HG03558 (cell line): ENCODE data around the gene FERMT3.
"Not testable (repeated sequence)": the region's sequence is repeated elsewhere in the genome, so short reads cannot be mapped to it uniquely, and the experiment has no call there.

Source experiments
- ATAC-seq: cut with Tn5 transposase; IDR thresholded peaks from one replicate; pipeline ENCODE4 v1.9.1; 2021; ENCODE audit warnings: moderate number of reproducible peaks; ENCODE audit not compliant: unreplicated experiment; ENCODE audit errors: extremely low read depth

Gene FERMT3

GRCh38 chr11:64206457-64207255, at the start of gene FERMT3:
Gene FERMT3, plus strand, starts transcription at chr11:64206721. Its CDS starts 644 bp downstream, at chr11:64207365.
- ATAC-seq: no peak

DNA sequence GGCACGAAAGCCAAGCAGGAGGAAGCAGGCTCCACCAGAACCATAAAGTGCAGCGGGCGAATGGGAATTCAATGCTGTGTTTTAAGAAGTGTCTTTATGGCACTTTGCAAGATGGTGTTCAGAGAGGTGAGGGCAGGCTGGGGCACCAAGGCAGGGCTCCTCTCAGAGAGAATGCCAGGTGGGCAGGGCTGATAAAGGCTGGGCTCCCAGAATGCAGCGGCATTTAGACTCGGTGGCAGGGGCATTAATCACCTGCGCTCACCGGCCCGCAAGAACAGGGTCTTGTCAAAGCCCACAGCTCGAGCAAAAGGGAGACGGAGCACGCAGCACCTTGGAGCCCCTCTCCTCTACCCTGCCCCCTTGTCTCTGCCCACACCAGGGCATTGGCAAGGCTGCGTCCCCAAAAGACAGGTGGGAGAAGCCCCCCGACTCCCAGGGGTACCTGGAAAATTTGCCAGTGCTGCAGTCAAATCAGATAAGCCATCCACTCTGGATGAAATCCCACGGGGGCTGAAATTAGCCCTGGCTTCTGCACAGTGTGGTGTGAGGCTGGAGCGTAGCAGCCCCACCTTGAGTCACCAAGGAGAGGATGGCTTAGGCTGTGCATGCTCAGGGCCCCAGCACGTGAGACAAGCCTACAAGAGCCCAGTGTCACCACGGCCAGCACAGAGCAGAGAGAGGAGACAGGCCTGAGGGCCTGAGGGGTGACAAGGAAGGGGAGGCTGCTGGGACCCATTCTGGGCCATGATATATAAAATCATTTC, 48.7 kb upstream of the FERMT3 start:
- ATAC-seq: no peak

GRCh38 chr11:64161037-64161436, 45.5 kb upstream of the FERMT3 start:
- ATAC-seq: no peak

DNA sequence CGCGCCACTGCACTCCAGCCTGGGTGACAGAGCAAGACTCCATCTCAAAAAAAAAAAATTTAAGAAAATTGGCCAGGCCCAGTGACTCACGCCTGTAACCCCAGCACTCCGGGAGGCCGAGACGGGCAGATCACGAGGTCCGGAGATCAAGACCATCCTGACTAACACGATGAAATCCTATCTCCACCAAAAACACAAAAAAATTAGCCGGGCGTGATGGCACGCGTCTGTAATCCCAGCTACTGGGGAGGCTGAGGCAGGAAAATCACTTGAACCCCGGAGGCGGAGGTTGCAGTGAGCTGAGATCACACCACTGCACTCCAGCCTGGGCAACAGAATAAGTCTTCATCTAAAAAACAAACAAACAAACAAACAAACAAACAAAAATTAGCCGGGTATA, 43.8 kb upstream of the FERMT3 start:
- not testable (repeated sequence) for ATAC-seq

- ATAC-seq: no peak
Measured at GRCh38 chr11:64163951-64164350, 42.6 kb upstream of the FERMT3 start.

DNA sequence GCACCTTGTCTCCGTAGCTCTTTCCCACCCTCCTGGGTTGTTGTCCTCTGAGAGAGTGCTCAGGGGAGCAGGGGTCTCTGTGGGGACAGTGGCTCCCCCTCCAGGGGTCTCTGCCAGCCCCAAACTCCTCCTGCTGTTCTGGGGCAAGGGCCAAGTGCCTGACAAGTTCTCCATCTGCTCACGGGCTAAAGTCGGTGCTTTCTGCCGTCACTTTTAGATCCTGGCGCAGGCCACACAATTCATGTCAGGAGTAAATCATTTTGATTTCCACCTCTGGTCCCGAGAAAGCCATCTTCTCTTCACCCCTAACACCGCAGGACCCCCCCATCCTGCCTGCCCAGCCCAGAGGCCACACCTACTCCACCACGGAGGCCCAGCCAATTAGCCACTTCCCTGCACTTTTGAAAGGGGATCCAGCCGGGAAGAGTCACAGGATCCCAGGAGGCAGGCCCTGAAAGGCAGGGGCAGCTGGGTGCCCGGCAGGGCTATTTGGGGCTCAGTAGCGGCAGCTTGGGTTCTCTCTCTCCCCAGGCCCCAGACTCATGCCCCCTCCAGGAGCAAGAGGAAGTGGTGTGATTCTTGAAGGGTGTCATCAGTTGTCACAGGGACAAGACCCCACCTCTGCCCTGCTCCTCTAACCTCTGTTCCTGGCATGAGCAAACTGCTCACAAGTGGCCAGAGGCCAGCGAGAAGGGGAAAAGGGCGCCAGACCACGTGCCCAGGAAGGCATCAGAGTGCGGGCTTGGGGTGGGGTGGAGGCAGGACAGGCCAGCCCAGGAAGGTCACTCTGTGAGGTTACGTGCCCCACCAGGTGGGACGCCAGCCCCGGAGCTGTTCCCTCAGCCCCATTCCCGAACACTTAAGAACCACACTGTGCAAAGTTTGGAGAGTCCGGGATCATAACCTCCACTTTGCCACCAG, 41.9 kb upstream of the FERMT3 start:
- ATAC-seq: no peak

- no peak for ATAC-seq
Measured at GRCh38 chr11:64165481-64165841, 41.1 kb upstream of the FERMT3 start.

GRCh38 chr11:64165842-64166635, 40.5 kb upstream of the FERMT3 start, which contains the start of gene MACROD1:
Gene MACROD1, minus strand, starts transcription at chr11:64166113. Its CDS starts 119 bp downstream, at chr11:64165994.
- ATAC-seq: no peak

DNA sequence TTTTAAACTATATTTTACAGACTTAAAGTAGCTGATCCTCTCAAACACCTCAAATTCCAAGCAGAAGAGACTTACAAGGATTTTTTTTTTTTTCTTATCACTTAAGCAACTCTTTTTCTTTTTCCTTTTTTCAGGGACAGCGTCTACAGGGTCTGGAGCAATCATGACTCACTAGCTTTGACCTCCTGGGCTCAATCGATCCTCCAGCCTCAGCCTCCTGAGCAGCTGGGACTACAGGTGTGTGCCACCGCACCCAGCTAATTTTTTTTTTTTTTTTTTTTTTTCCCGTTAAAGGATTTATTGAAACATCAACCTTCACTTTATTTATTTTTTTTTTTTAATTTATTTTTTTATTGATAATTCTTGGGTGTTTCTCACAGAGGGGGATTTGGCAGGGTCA, 36.1 kb upstream of the FERMT3 start:
- no peak for ATAC-seq

DNA sequence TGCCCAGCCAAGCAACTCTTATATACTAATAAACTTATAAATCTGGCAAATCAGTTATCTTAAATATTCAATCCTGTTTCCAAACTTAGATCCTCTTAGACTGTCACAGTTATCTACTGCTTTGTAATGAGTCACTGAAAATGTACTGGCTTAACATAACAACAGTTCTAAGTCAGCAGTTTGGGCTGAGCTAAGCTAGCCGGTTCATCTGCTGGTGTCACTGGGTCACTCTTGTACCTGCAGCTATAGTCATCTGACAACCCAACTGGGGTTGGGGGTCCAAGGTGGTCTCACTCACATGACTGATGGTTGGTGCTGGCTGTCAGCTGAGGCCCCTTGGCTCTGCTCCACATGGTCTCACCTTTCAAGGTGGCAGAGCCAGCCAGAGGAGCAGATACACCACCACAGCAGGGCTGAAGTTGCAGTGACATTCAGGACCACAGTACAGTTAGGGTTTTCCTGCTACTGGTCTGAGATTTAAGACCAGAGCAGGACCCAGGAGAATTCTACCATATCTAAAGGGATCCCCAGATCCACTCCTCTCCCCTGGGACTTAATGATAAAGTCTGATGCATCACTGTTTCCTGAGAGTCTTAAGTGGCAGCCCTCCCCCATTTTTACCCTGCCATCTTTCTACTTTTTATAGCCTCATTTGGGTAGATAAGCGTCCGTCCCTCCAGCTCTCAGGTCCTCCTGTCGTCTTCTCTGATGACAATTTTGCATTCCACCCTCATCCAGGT, 32.7 kb upstream of the FERMT3 start:
- no peak for ATAC-seq

GRCh38 chr11:64176751-64177150, 29.8 kb upstream of the FERMT3 start:
- no peak for ATAC-seq

DNA sequence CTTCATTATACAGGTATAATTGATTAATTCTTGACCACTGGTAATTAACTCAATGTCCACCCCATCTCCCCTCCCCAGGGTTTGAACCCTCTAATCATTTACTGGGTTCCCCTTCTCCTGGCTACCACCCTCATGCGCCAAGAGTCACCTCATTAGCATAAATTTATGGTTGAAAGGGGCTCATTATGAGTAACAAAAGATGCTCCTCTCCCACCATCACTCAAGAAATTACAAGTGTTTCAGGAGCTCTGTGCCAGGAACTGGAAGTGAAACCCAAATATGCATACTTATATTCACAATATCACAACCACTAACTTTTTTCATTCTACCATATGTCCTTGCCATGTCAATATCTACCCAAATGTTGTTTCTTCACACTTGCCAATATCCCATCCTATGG, 28.3 kb upstream of the FERMT3 start:
- no peak for ATAC-seq

DNA sequence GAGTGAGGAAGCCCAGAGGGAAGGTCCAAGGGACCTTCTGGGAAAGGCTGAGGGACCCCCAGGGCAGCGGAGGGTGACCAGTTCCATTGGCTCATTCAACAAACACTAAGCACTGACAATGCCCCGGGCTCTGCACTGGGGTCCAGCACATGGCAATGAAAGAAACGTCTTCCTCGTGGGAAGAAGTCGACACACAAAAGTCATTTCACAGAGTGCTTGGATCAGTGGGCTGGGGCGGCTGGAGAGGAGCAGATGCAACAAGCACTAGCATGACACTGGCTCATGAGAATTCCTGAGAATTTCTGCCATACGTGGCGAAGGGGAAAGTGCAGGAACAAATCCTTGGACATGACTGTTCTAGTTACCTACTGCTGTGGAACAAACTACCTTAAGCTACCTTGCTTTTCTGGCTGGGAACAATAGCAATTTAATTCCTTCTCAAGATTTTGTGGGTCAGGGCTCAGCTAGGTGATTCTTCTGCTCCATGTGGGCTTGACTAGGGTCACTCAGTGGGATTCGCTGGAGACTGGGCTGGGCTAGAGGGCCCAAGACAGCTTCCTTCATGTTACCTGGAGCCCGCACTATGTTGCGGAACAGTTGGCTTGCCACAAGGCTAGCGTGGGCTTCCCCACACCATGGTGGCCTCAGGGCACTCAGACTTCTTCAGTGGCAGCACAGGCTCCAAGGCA, 27.4 kb upstream of the FERMT3 start:
- ATAC-seq: no peak

DNA sequence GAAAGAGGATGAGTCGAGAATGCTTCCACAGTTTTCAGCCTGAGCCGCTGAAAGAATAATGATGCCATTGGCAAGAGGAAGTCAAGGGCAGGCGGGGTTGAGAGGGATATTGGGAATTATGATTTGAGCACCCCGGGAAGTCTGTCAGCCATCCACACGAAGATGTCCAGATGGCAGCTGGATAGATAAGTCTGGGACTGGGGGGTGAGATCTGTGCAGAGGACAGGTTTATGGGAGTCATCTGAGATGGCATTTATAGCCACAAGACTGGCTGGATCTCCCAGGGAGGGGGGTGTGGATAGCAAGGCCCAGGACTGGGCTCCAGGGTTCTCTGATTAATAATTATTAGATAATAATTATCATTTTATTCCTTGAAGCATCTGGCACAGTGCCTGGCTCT, 25.6 kb upstream of the FERMT3 start:
- no peak for ATAC-seq

DNA sequence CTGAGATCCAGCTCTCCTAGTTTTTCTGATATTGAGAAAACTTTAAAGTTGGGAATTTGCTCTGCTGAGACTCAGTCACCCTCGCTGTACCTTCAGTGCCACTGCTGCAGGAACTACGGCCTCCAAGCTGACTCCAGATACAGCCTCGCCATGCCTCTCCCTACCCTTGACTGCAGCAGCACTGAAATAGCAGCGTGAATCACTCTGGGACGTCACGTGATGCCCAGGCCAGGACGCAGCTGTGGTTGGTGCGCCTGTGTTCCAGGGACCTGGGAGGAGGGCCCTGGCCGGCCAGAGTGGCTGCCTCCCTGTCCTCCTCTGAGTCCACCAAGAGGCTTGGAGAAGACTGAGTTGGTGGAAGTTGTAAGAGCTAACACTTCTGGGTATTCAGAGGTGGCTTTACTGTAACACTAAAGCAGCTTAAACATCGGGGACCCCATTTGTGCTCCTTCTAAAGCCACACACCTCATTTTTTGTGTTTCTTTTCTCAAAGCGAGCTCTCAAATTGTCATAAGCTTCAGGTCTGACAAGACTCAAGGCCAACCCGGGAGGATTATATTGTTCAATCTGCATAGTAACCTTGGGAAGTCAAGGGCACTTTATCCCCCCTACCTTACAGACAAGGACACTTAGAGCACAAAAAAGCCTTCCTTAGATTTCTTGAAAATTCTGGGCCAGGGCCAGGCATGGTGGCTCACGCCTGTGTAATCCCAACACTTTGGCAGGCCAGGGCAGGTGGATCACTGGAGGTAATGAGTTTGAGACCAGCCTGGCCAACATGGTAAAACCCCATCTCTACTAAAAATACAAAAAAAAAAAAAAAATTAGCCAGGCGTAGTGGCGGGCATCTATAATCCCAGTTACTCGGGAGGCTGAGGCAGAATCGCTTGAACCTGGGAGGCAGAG, 24.8 kb upstream of the FERMT3 start:
- ATAC-seq: no peak

DNA sequence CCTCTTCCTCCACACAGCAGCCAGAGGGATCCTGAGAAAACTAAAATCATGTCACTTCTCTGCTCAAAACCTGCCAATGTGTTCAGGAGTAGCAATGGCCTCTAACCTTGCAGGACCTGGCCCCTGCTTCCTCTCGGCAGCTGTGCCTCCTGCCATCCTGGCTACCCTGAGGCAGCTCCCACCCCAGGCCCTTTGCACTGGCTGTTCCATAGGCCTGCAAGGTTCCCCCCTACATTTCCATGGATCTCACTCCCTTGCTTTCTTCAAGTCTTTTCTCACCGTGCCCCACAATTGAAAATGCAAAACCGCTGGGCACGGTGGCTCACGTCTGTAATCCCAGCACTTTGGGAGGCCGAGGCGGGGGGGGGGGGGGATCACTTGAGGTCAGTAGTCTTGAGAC, 22.6 kb upstream of the FERMT3 start:
- no peak for ATAC-seq

GRCh38 chr11:64185175-64185692, 21.3 kb upstream of the FERMT3 start:
- ATAC-seq: no peak
